Measurements from ENCODE around the gene NHLRC4.

- TF ChIP-seq CTCF (IDR thresholded peaks at IDR 0.05): no peak
- no peak for TF ChIP-seq POLR2A (IDR thresholded peaks at IDR 0.05)
Observed at GRCh38 chr16:590188-590814, 23.5 kb downstream of the NHLRC4 start.

All from lower leg skin (tissue), 3 donors.